Naive thymus-derived CD4-positive, alpha-beta T cell (primary cell): Measurements from ENCODE around the gene KRTAP13-2. TPM values are rescaled to one million over a fixed set of nuclear protein-coding genes. Genes with fewer than 3 reads are reported as not detected.

Experiments
- ATAC-seq: fragments of 150-1000 bp; cut with Tn5 transposase; 2 replicates; pipeline ENCODE4 v1.10.0; 2021; ENCODE audit warnings: mild to moderate bottlenecking, moderate library complexity
- CTCF ChIA-PET: fragments of 350-600 bp; sonication (Branson Sonifier 250); formaldehyde crosslinking; loops from one replicate; lab custom pipeline; 2021; ENCODE audit warnings: antibody characterized with exemption; lab: Charles Lee
- POLR2A ChIA-PET: fragments of 350-600 bp; sonication (Branson Sonifier 250); formaldehyde crosslinking; loops from one replicate; lab custom pipeline; 2021; ENCODE audit warnings: antibody characterized with exemption, inconsistent platforms; lab: Charles Lee
- DNase-seq, 9 donors: peaks; one replicate each; pipeline versions ENCODE4 v3.0.0 to v3.0.0-alpha.2; 2020 to 2022; ENCODE audit warnings: mixed read lengths in 1 of 9
- H3K27ac ChIP-seq: one replicate; pipeline ENCODE4 v1.7.0; 2013; ENCODE audit warnings: mild to moderate bottlenecking, low read depth, low read length, moderate library complexity
- H3K27me3 ChIP-seq, 2 donors: one replicate each; pipeline ENCODE4 v1.7.0; 2013; ENCODE audit warnings: low read length in 2 of 2, mild to moderate bottlenecking in 2 of 2, moderate library complexity in 2 of 2; ENCODE audit not compliant: control insufficient read depth in 2 of 2, insufficient read depth in 2 of 2
- H3K36me3 ChIP-seq, 3 experiments: 1 replicate in 2 of 3; 2 replicates in 1 of 3; pipeline ENCODE4 v1.7.0; 2013; ENCODE audit warnings: low read length in 3 of 3, mild to moderate bottlenecking in 3 of 3, moderate library complexity in 1 of 3; ENCODE audit not compliant: insufficient read depth in 3 of 3, control insufficient read depth in 2 of 3
- H3K4me1 ChIP-seq, 2 donors: one replicate each; pipeline ENCODE4 v1.7.0; 2013; ENCODE audit warnings: low read length in 2 of 2, mild to moderate bottlenecking in 2 of 2, moderate library complexity in 1 of 2; ENCODE audit not compliant: control insufficient read depth in 2 of 2, insufficient read depth in 2 of 2
- H3K4me3 ChIP-seq: 2 replicates; pipeline ENCODE4 v1.7.0; 2013; ENCODE audit warnings: mild to moderate bottlenecking, low read length
- H3K9me3 ChIP-seq, 3 experiments: 1 replicate in 2 of 3; 2 replicates in 1 of 3; pipeline ENCODE4 v1.7.0; 2013; ENCODE audit warnings: low read length in 3 of 3; ENCODE audit not compliant: control insufficient read depth in 2 of 3
- H3K27ac Mint-ChIP-seq, 9 donors: one replicate each; pipeline ENCODE4 v1.8.0; 2020 to 2022; ENCODE audit warnings: mixed read lengths in 9 of 9, mild to moderate bottlenecking in 8 of 9, moderate library complexity in 5 of 9, inconsistent platforms in 2 of 9
- H3K27me3 Mint-ChIP-seq, 5 donors: one replicate each; pipeline ENCODE4 v1.8.0; 2021 to 2022; ENCODE audit warnings: mixed read lengths in 5 of 5, mild to moderate bottlenecking in 1 of 5
- H3K36me3 Mint-ChIP-seq, 5 donors: one replicate each; pipeline ENCODE4 v1.8.0; 2020 to 2022; ENCODE audit warnings: mixed read lengths in 5 of 5, mild to moderate bottlenecking in 3 of 5, inconsistent platforms in 1 of 5
- H3K4me1 Mint-ChIP-seq, 7 donors: one replicate each; pipeline ENCODE4 v1.8.0; 2020 to 2022; ENCODE audit warnings: mixed read lengths in 7 of 7, mild to moderate bottlenecking in 3 of 7, inconsistent platforms in 1 of 7
- H3K4me3 Mint-ChIP-seq, 10 donors: one replicate each; pipeline ENCODE4 v1.8.0; 2020 to 2022; ENCODE audit warnings: mild to moderate bottlenecking in 10 of 10, mixed read lengths in 10 of 10, moderate library complexity in 6 of 10, inconsistent platforms in 2 of 10
- H3K9me3 Mint-ChIP-seq, 11 donors: one replicate each; pipeline ENCODE4 v1.8.0; 2020 to 2022; ENCODE audit warnings: mixed read lengths in 11 of 11, mild to moderate bottlenecking in 4 of 11, inconsistent platforms in 1 of 11, moderate library complexity in 1 of 11
- intact Hi-C, 2 donors: fragments of 100-400 bp; cut with micrococcal nuclease; formaldehyde crosslinking; loops; one replicate each; pipeline ENCODE4 v1.15.1; 2023
- microRNA-seq: library from miRNA; unstranded; fragments of <30 nt; microRNA quantifications from one replicate; pipeline ENCODE4 v1.2.0, GENCODE V29; 2022; ENCODE audit warnings: borderline microRNAs expressed
- polyA plus RNA-seq, 2 donors: library from polyadenylated mRNA; unstranded; fragments of 300-500 nt; fragmentation: Illumina TruSeq; gene quantifications; one replicate each; pipeline ENCODE4 v1.2.3, GENCODE V29; 2021
- total RNA-seq, 6 experiments: library from RNA in 5 of 6; stranded (reverse) in 5 of 6; gene quantifications; 1 replicate in 5 of 6; 2 replicates in 1 of 6; pipeline ENCODE4 v1.2.3 and lab custom pipeline; 2021 to 2026

Gene KRTAP13-2
- total and polyA plus RNA-seq, 7 experiments from 2014 or later = not detected

GRCh38 chr21:30332681-30333080, 39.4 kb downstream of the KRTAP13-2 start:
- ChIA-PET POLR2A (no interaction called here), CTCF (no interaction called here)
- intact Hi-C loops = no loop called here
- Histone ChIP-seq H3K4me1 (no peaks in the 10 kb centered on the region), H3K27me3 (no peaks in the 10 kb centered on the region), H3K4me3 (no peak overlapping the region), H3K27ac (no peak overlapping the region), H3K36me3 (no peaks in the 10 kb centered on the region), H3K9me3 (no peaks in the 10 kb centered on the region)
- H3K27ac Mint-ChIP-seq = no peak overlapping the region
- H3K4me1 Mint-ChIP-seq = no peaks in the 10 kb centered on the region
- ATAC-seq (no peak), DNase-seq (no peak)
- H3K9me3 Mint-ChIP-seq = peaks cover 0 to 6% (median 0%) of the 10 kb centered on the region in 11 donors
- no peaks in the 10 kb centered on the region for H3K36me3 Mint-ChIP-seq
- peaks cover 0 to 11% (median 4%) of the 10 kb centered on the region in 5 donors for H3K27me3 Mint-ChIP-seq
- H3K4me3 Mint-ChIP-seq = no peak overlapping the region

- H3K27me3 Mint-ChIP-seq = peaks cover 0 to 27% (median 4%) of the 10 kb centered on the region in 5 donors
- CTCF ChIA-PET = no interaction called here
- Histone ChIP-seq H3K4me3 (no peak overlapping the region), H3K36me3 (no peaks in the 10 kb centered on the region), H3K27ac (no peak overlapping the region), H3K27me3 (no peaks in the 10 kb centered on the region), H3K4me1 (no peaks in the 10 kb centered on the region), H3K9me3 (peaks cover 0 to 5% (median 0%) of the 10 kb centered on the region in 3 experiments)
- DNase-seq = no peak
- no peaks in the 10 kb centered on the region for H3K36me3 Mint-ChIP-seq
- POLR2A ChIA-PET = no interaction called here
- H3K4me3 Mint-ChIP-seq = no peak overlapping the region
- peaks cover 0 to 33% (median 8%) of the 10 kb centered on the region in 11 donors for H3K9me3 Mint-ChIP-seq
- no peak for ATAC-seq
- H3K27ac Mint-ChIP-seq = no peak overlapping the region
- no peaks in the 10 kb centered on the region for H3K4me1 Mint-ChIP-seq
- intact Hi-C loops = no loop called here
Observed at GRCh38 chr21:30329203-30329875, 42.7 kb downstream of the KRTAP13-2 start.

- no peaks in the 10 kb centered on the region for H3K36me3 Mint-ChIP-seq
- H3K4me3 Mint-ChIP-seq = no peak overlapping the region
- ATAC-seq (no peak), DNase-seq (no peak)
- H3K9me3 ChIP-seq = peaks cover 0 to 5% (median 0%) of the 10 kb centered on the region in 3 experiments
- intact Hi-C loops = no loop called here
- H3K27me3 ChIP-seq = no peaks in the 10 kb centered on the region
- H3K4me1 Mint-ChIP-seq = no peaks in the 10 kb centered on the region
- no peaks in the 10 kb centered on the region for H3K4me1 ChIP-seq
- no peak overlapping the region for H3K4me3 ChIP-seq
- POLR2A ChIA-PET = no interaction called here
- peaks cover 0 to 39% (median 4%) of the 10 kb centered on the region in 5 donors for H3K27me3 Mint-ChIP-seq
- H3K9me3 Mint-ChIP-seq = peaks cover 0 to 35% (median 10%) of the 10 kb centered on the region in 11 donors
- H3K27ac Mint-ChIP-seq = no peak overlapping the region
- CTCF ChIA-PET = no interaction called here
- H3K36me3 ChIP-seq = no peaks in the 10 kb centered on the region
- no peak overlapping the region for H3K27ac ChIP-seq
Observed at GRCh38 chr21:30326390-30326789, 45.7 kb downstream of the KRTAP13-2 start.

Small RNAs within 50 kb of the gene (microRNA-seq; reads per million reads assigned to microRNA genes)
- gene MIR4327 = not detected

Other genes with a start within 250 kb of the KRTAP13-2 start
- gene CLDN17, start 205.5 kb downstream of the KRTAP13-2 start, total RNA-seq = not detected
- gene CLDN17, start 205.5 kb downstream of the KRTAP13-2 start, polyA plus RNA-seq = not detected
- not detected for gene CLDN8, start 156.2 kb downstream of the KRTAP13-2 start, total RNA-seq
- not detected for gene CLDN8, start 156.2 kb downstream of the KRTAP13-2 start, polyA plus RNA-seq
- not detected for gene KRTAP24-1, start 89.3 kb downstream of the KRTAP13-2 start, total RNA-seq
- not detected for gene KRTAP24-1, start 89.3 kb downstream of the KRTAP13-2 start, polyA plus RNA-seq
- gene KRTAP25-1, start 82.8 kb downstream of the KRTAP13-2 start, total RNA-seq = not detected
- not detected for gene KRTAP25-1, start 82.8 kb downstream of the KRTAP13-2 start, polyA plus RNA-seq
- gene KRTAP26-1, start 52.0 kb downstream of the KRTAP13-2 start, total RNA-seq = not detected
- gene KRTAP26-1, start 52.0 kb downstream of the KRTAP13-2 start, polyA plus RNA-seq = not detected
- not detected for gene KRTAP27-1, start 34.6 kb downstream of the KRTAP13-2 start, total RNA-seq
- gene KRTAP27-1, start 34.6 kb downstream of the KRTAP13-2 start, polyA plus RNA-seq = not detected
- not detected for gene KRTAP23-1, start 23.7 kb downstream of the KRTAP13-2 start, total RNA-seq
- gene KRTAP23-1, start 23.7 kb downstream of the KRTAP13-2 start, polyA plus RNA-seq = not detected
- gene KRTAP13-1, start 23.8 kb upstream of the KRTAP13-2 start, total RNA-seq = not detected
- not detected for gene KRTAP13-1, start 23.8 kb upstream of the KRTAP13-2 start, polyA plus RNA-seq
- not detected for gene KRTAP13-3, start 53.7 kb upstream of the KRTAP13-2 start, total RNA-seq
- gene KRTAP13-3, start 53.7 kb upstream of the KRTAP13-2 start, polyA plus RNA-seq = not detected
- not detected for gene KRTAP13-4, start 57.9 kb upstream of the KRTAP13-2 start, total RNA-seq
- gene KRTAP13-4, start 57.9 kb upstream of the KRTAP13-2 start, polyA plus RNA-seq = not detected
- gene KRTAP15-1, start 68.0 kb upstream of the KRTAP13-2 start, total RNA-seq = not detected
- not detected for gene KRTAP15-1, start 68.0 kb upstream of the KRTAP13-2 start, polyA plus RNA-seq
- gene KRTAP19-1, start 108.1 kb upstream of the KRTAP13-2 start, total RNA-seq = not detected
- gene KRTAP19-1, start 108.1 kb upstream of the KRTAP13-2 start, polyA plus RNA-seq = not detected
- gene KRTAP19-2, start 115.2 kb upstream of the KRTAP13-2 start, total RNA-seq = not detected
- gene KRTAP19-2, start 115.2 kb upstream of the KRTAP13-2 start, polyA plus RNA-seq = not detected
- not detected for gene KRTAP19-3, start 119.7 kb upstream of the KRTAP13-2 start, total RNA-seq
- gene KRTAP19-3, start 119.7 kb upstream of the KRTAP13-2 start, polyA plus RNA-seq = not detected
- not detected for gene KRTAP19-4, start 124.9 kb upstream of the KRTAP13-2 start, total RNA-seq
- not detected for gene KRTAP19-4, start 124.9 kb upstream of the KRTAP13-2 start, polyA plus RNA-seq
- not detected for gene KRTAP19-5, start 129.9 kb upstream of the KRTAP13-2 start, total RNA-seq
- not detected for gene KRTAP19-5, start 129.9 kb upstream of the KRTAP13-2 start, polyA plus RNA-seq
- gene KRTAP19-6, start 169.6 kb upstream of the KRTAP13-2 start, total RNA-seq = not detected
- gene KRTAP19-6, start 169.6 kb upstream of the KRTAP13-2 start, polyA plus RNA-seq = not detected
- gene KRTAP19-7, start 189.0 kb upstream of the KRTAP13-2 start, total RNA-seq = not detected
- not detected for gene KRTAP19-7, start 189.0 kb upstream of the KRTAP13-2 start, polyA plus RNA-seq
- not detected for gene KRTAP22-2, start 218.1 kb upstream of the KRTAP13-2 start, total RNA-seq
- not detected for gene KRTAP22-2, start 218.1 kb upstream of the KRTAP13-2 start, polyA plus RNA-seq
- gene KRTAP6-3, start 220.2 kb upstream of the KRTAP13-2 start, total RNA-seq = not detected
- not detected for gene KRTAP6-3, start 220.2 kb upstream of the KRTAP13-2 start, polyA plus RNA-seq
- not detected for gene KRTAP6-2, start 226.6 kb upstream of the KRTAP13-2 start, total RNA-seq
- gene KRTAP6-2, start 226.6 kb upstream of the KRTAP13-2 start, polyA plus RNA-seq = not detected
- not detected for gene KRTAP22-1, start 228.8 kb upstream of the KRTAP13-2 start, total RNA-seq
- gene KRTAP22-1, start 228.8 kb upstream of the KRTAP13-2 start, polyA plus RNA-seq = not detected
- gene KRTAP6-1, start 241.7 kb upstream of the KRTAP13-2 start, total RNA-seq = not detected
- gene KRTAP6-1, start 241.7 kb upstream of the KRTAP13-2 start, polyA plus RNA-seq = not detected
- gene KRTAP20-1, start 244.2 kb upstream of the KRTAP13-2 start, total RNA-seq = not detected
- not detected for gene KRTAP20-1, start 244.2 kb upstream of the KRTAP13-2 start, polyA plus RNA-seq
- gene KRTAP20-4, start 248.4 kb upstream of the KRTAP13-2 start, total RNA-seq = not detected
- gene KRTAP20-4, start 248.4 kb upstream of the KRTAP13-2 start, polyA plus RNA-seq = not detected